ENCODE data around the gene NAGPA. TPM values are rescaled to one million over a fixed set of nuclear protein-coding genes. Genes with fewer than 3 reads are reported as not detected.
"Not testable (repeated sequence)": the region's sequence is repeated elsewhere in the genome, so short reads cannot be mapped to it uniquely, and the experiment has no call there.

Gene NAGPA, protein sequence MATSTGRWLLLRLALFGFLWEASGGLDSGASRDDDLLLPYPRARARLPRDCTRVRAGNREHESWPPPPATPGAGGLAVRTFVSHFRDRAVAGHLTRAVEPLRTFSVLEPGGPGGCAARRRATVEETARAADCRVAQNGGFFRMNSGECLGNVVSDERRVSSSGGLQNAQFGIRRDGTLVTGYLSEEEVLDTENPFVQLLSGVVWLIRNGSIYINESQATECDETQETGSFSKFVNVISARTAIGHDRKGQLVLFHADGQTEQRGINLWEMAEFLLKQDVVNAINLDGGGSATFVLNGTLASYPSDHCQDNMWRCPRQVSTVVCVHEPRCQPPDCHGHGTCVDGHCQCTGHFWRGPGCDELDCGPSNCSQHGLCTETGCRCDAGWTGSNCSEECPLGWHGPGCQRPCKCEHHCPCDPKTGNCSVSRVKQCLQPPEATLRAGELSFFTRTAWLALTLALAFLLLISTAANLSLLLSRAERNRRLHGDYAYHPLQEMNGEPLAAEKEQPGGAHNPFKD
- total RNA-seq (2014; rRNA removed; shearing (Covaris generic)): 11.8 and 13.9 TPM in 2 replicates

DNA sequence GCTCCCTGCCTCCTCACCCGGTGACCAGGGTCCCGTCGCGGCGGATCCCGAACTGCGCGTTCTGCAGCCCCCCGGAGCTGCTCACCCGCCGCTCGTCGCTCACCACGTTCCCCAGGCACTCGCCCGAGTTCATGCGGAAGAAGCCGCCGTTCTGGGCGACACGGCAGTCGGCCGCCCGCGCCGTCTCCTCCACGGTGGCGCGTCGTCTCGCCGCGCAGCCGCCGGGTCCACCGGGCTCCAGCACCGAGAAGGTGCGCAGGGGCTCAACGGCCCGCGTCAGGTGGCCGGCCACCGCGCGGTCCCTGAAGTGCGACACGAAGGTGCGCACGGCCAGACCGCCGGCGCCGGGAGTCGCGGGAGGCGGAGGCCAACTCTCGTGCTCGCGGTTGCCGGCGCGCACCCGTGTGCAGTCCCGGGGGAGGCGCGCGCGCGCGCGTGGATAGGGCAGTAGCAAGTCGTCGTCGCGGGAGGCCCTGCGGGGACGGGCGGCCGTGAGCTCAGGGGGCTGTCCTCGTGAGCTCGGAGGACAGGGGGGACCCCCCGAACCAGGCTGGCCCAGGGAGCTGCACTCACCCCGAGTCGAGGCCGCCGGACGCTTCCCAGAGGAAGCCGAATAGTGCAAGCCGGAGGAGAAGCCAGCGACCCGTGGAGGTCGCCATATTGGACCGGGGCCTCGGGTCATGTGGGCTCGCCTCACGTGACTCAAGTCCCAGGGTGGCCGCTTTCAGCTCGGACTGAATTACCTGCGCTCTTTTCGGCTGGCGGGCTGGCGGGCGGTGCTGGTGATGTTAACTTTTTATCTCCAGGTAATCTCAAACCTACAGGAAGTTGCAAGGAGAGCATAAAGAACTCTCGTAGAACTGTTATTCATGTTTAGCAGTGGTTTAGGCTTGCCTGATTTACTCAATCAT lies at the start of gene NAGPA:
NAGPA (minus strand) TSS at position 680 of the 911 bp plus-strand sequence; CDS start at position 659, 21 bp downstream.
- peak; percentile 78 for DNase-seq (ENCODE audit: low read depth)

GRCh38 chr16:5080996-5081395 lies 47.3 kb upstream of the NAGPA start:
- DNase-seq (ENCODE audit: low read depth): not testable (repeated sequence)

DNA sequence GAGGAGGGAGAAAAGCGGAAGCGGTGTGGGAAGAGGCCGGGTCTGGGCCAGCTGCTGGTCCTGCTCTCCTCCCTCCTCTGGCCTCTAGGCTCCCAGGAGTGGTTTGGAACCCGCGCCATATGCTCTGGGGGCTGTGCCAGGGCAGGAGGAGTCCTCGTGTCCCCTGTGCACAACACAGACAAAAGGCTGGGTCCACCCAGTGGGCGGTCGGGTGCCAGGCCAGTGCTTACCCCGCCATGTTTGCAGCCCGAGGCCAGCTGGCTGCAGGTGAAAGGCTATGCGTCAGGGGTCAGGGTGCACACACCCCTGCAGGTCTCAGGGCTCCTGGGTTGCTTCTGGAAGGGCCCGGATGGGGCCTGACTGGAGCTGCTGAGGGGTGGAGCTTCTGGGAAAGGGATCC lies 46.7 kb upstream of the NAGPA start:
- not testable (repeated sequence) for DNase-seq (ENCODE audit: low read depth)

- no peak for DNase-seq (ENCODE audit: low read depth)
These were observed 44.9 kb upstream of the NAGPA start for GRCh38 chr16:5078626-5079025.

DNA sequence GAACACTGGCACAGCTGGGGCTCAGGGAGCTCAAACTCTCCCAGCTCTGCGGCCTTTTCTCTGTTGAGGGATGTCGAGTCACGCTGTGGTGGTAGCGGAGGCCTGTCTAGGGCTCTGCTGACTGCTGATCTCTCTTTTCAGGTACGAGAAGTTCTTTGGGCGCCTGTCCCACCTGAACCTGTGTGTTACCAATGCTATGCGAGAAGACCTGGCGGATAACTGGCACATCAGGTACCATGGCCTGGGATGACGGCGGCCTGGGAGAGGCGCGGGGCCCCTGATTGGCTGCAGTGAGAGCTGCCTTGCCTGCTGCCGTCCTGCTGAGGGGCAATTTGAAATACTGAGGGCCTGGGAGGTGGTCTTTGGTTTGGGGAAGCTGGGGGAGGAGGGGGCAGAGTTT lies 43.6 kb upstream of the NAGPA start:
- DNase-seq (ENCODE audit: low read depth): no peak

- no peak for DNase-seq (ENCODE audit: low read depth)
These were observed 41.9 kb upstream of the NAGPA start for GRCh38 chr16:5075637-5076036.

GRCh38 chr16:5073771-5074170 lies 40.0 kb upstream of the NAGPA start:
- DNase-seq (ENCODE audit: low read depth): not testable (repeated sequence)

DNA sequence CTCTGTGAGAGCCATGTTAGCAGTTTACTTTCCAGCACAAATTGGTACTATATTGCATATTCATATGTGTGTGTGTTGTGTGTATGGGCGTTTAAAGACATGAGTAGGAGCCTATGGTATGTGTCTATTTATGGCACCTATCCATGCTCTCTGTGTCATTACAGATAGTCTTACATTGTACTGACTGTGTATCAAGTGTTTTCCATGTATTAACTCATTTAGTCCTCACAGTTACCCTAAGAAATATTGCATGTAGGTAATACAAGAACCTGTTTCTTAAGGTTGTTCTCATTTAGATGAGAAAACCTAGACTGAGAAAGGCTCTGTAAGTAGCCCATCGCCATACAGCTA lies 39.5 kb upstream of the NAGPA start:
- DNase-seq (ENCODE audit: low read depth): no peak

DNA sequence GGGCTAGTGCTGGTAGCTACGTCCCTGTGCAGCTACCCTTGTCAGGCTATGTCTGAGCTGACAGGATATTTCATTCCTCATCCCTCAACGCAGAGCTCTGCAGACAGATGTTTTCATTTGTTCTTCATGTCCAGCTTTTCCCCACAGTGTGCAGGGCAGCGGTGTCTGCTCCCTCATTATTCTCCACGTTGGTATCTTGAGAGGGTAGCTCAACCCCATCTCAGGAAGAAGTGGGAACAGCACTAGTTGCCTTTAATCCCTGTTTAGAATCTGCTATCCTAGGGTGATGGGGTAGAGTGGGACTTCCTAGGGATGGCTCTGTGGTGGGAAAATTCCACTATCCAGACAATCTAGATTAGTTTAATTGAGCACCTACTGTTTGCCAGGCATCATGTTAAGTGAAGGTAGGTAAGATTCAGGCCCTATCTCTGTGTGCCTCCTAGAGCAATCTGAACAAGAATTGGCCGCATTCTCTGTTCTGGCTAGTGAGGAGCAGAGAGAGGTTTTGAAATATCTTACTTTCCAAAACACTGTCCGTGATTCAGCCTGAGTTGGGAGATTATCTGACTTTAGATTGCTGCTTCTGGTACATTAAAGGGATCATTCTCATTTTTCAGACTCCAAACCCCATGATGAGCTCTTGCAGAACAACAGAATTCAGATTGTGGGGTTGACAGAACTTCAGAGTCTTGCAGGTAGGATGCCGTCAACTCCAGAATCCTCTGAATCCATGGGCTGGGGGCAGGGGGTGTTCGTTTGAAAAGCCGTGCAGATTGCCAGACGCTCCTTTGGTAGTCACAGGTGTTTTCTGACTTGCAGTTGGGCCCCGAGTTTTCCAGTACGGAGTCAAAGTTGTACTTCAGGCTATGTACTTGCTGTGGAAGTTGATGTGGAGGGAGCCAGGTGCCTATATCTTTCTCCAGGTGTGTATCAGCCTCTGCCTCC lies 38.9 kb upstream of the NAGPA start:
- DNase-seq (ENCODE audit: low read depth): no peak

DNA sequence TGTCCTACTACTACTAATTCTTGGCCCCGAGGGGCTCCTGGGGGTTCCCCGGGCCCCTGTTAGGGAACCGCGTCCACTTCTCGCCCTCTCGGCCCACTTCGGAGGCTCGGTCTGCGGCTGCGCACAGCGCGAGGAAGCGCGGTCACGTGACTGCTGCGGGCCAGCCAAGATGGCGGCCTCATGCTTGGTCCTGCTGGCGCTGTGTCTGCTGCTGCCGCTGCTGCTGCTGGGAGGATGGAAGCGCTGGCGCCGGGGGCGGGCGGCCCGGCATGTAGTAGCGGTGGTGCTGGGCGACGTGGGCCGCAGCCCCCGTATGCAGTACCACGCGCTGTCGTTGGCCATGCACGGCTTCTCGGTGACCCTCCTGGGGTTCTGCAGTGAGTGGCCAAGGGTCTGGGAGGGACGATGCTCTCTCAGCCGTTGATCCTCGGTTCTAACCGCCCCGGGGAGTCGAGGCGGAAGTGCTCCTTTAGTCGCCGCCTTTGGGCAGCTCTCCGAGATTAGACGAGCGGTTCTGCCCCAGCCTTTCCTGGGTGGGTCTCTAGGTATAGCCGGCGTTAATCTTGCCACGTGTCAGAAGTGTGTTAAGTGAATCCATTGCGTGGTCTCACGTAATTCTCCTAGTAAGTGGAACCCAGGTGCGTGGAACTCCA lies 38.1 kb upstream of the NAGPA start, which contains the start of gene ALG1:
ALG1 (plus strand) TSS at position 163 of the 653 bp plus-strand sequence; CDS start at position 170, 7 bp downstream.
- DNase-seq (ENCODE audit: low read depth): peak; percentile 78

DNA sequence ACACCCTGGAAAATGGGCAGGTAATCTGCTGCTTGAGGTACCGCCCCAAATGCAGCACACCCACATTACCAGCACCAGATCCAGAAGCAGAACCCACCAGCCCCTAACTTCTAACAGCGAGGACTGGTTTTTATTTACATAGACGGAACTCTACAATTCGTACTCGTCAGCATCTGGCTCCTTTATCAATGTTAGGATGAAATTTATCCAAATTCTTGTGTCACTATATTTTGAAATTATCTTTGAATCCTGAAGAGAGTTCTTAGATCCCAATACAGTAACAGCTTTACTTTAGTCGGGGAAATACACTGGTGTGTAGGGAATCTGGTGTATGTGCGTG lies 37.6 kb upstream of the NAGPA start:
- DNase-seq (ENCODE audit: low read depth): no peak

- no peak for DNase-seq (ENCODE audit: low read depth)
These were observed 36.9 kb upstream of the NAGPA start for GRCh38 chr16:5070431-5071186.

- no peak for DNase-seq (ENCODE audit: low read depth)
These were observed 36.1 kb upstream of the NAGPA start for GRCh38 chr16:5069854-5070253.

- DNase-seq (ENCODE audit: low read depth): no peak
These were observed 35.3 kb upstream of the NAGPA start for GRCh38 chr16:5069048-5069447.

GRCh38 chr16:5066511-5066910 lies 32.8 kb upstream of the NAGPA start:
- DNase-seq (ENCODE audit: low read depth): no peak

DNA sequence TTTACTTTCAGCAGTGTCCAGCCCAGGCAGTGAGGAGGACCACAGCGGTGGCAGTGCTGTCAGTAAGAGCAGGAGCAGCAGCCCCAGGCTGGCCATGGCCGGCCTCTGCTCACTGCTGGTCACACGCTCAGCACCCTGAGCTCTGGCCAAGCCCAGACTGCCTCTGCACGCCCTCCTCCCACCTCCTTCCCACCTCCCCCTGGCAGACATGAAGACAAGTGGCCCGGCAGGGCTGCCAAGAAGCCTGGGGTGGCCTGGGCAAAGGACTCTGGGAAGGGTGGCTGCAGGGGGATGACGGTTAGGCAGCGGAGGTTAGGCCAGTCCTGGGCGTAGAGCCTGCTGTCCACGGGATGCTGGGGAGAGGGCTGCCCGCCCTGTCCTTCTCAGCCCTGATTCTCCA lies 32.1 kb upstream of the NAGPA start, which contains the start of gene C16orf89:
C16orf89 (minus strand) TSS at position 144 of the 400 bp plus-strand sequence; CDS start at position 96, 48 bp downstream.
- no peak for DNase-seq (ENCODE audit: low read depth)

GRCh38 chr16:5065326-5065725 lies 31.6 kb upstream of the NAGPA start:
- DNase-seq (ENCODE audit: low read depth): no peak

DNA sequence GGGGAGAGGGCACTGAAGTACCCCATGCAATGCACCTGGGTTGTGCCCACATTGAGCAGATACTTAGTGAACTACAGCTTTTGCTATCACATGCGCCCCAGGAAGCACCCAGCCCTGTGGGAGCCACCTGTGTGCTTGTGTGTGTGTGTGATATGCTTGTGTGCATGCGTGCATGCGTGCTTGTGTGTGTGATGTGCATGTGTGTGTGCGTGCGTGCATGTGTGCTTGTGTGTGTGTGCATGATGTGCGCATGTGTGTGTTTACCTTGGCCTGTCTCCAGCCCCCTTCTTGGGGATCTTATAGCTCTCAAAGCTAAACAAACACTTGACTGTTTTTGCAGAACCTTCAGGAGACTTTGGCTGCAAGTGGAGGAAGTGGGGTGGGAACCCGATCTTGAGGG lies 31.2 kb upstream of the NAGPA start:
- DNase-seq (ENCODE audit: low read depth): no peak

GRCh38 chr16:5062790-5063765 lies 29.3 kb upstream of the NAGPA start:
- no peak for DNase-seq (ENCODE audit: low read depth)

All from RPMI7951 (cell line).